ENCODE results near the gene FHOD3. TPM values are rescaled to one million over a fixed set of nuclear protein-coding genes. Genes with fewer than 3 reads are reported as not detected.

Gene FHOD3
- 10 to 100 TPM in 1 of 3 donors, 1 to 10 TPM in 2; 2.7 to 14.4 (median 4.0) TPM for total RNA-seq
- long read RNA-seq, donor 1, partial matches to known transcripts = 2 of 6 reads
- long read RNA-seq, donor 1, other reads (novel, unspliced or antisense) = 4 of 6 reads
- long read RNA-seq, donor 2, partial matches to known transcripts = 0 of 1 reads
- long read RNA-seq, donor 2, other reads (novel, unspliced or antisense) = 1 of 1 reads

- no peaks in the 10 kb centered on the region for H3K36me3 ChIP-seq (ENCODE audit: low read depth)
- peaks cover 13% of the 10 kb centered on the region for H3K4me1 ChIP-seq (ENCODE audit: low read depth)
- intact Hi-C loops (cut with DNase I, micrococcal nuclease) = no loop called here
- H3K9me3 ChIP-seq = no peaks in the 10 kb centered on the region
- ATAC-seq = peak; percentile 79
- H3K4me3 ChIP-seq = no peak within 1 kb of the TSS
- TF ChIP-seq CTCF (IDR thresholded peaks at IDR 0.05) = no peak
- peak in 2 of 3 donors; percentile 45 to 70 for DNase-seq
Observed at GRCh38 chr18:36297417-36298125, at the start of gene FHOD3. Gene FHOD3, plus strand, starts transcription at chr18:36297713. Its CDS starts 123 bp downstream, at chr18:36297836.

GRCh38 chr18:36249392-36249791 lies 48.1 kb upstream of the FHOD3 start:
- ATAC-seq = peak; percentile 10
- no peak for DNase-seq
- TF ChIP-seq CTCF (IDR thresholded peaks at IDR 0.05) = no peak

GRCh38 chr18:36250827-36251226 lies 46.7 kb upstream of the FHOD3 start:
- TF ChIP-seq CTCF (IDR thresholded peaks at IDR 0.05) = no peak
- Histone ChIP-seq H3K36me3 (ENCODE audit: low read depth) (no peaks in the 10 kb centered on the region), H3K9me3 (no peaks in the 10 kb centered on the region), H3K4me3 (no peak overlapping the region), H3K4me1 (ENCODE audit: low read depth) (no peaks in the 10 kb centered on the region)
- ATAC-seq = no peak
- intact Hi-C loops (cut with DNase I, micrococcal nuclease) = no loop called here
- DNase-seq = no peak

More at GRCh38 chr18:36249392-36249791, 48.1 kb upstream of the FHOD3 start:
- intact Hi-C loops (cut with DNase I, micrococcal nuclease) = no loop called here
- no peak overlapping the region for H3K4me3 ChIP-seq
- no peaks in the 10 kb centered on the region for H3K36me3 ChIP-seq (ENCODE audit: low read depth)
- H3K4me1 ChIP-seq (ENCODE audit: low read depth) = no peaks in the 10 kb centered on the region
- H3K9me3 ChIP-seq = no peaks in the 10 kb centered on the region

GRCh38 chr18:36255072-36255698 lies 42.3 kb upstream of the FHOD3 start:
- no peak for TF ChIP-seq CTCF (IDR thresholded peaks at IDR 0.05)
- Histone ChIP-seq H3K9me3 (no peaks in the 10 kb centered on the region), H3K4me3 (no peak overlapping the region), H3K4me1 (ENCODE audit: low read depth) (no peaks in the 10 kb centered on the region), H3K36me3 (ENCODE audit: low read depth) (no peaks in the 10 kb centered on the region)
- ATAC-seq (no peak), DNase-seq (no peak)
- intact Hi-C loops (cut with DNase I, micrococcal nuclease) = no loop called here

GRCh38 chr18:36256094-36256493 lies 41.4 kb upstream of the FHOD3 start:
- Histone ChIP-seq H3K4me1 (ENCODE audit: low read depth) (no peaks in the 10 kb centered on the region), H3K36me3 (ENCODE audit: low read depth) (no peaks in the 10 kb centered on the region), H3K9me3 (no peaks in the 10 kb centered on the region), H3K4me3 (no peak overlapping the region)
- intact Hi-C loops (cut with DNase I, micrococcal nuclease) = no loop called here
- no peak for DNase-seq
- no peak for TF ChIP-seq CTCF (IDR thresholded peaks at IDR 0.05)
- no peak for ATAC-seq

Measured in mucosa of descending colon (tissue), 3 donors.